HG03558 (cell line): ENCODE data around the gene COPS4.

ENCODE experiments used
- ATAC-seq: cut with Tn5 transposase; IDR thresholded peaks from one replicate; pipeline ENCODE4 v1.9.1; 2021; ENCODE audit warnings: moderate number of reproducible peaks; ENCODE audit not compliant: unreplicated experiment; ENCODE audit errors: extremely low read depth

The COPS4 gene

GRCh38 chr4:83114576-83114975 is 79.6 kb downstream of the COPS4 start, which contains the start of gene PLAC8:
PLAC8 (minus strand) TSS chr4:83114729; CDS start chr4:83107921, 6,808 bp downstream.
- ATAC-seq: peak; percentile 36

DNA sequence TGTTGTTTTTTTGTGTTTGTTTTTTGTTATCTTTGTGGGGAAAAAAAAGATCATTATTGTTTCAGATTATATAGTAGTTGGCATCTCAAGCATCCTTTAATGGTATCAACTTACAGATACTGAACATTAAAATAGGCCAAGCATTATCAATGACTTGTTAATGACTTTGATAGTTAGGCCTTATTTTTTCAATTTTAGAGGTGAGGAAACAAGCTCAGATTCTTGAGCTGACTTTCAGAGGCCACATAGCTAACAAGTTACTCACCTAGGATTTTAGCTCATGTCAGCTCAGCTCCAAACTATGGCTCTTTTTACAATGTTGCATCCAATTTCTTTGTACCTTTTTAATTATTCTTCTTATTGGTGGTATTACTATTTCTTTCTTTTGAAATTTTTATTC is 80.0 kb downstream of the COPS4 start:
- no peak for ATAC-seq

DNA sequence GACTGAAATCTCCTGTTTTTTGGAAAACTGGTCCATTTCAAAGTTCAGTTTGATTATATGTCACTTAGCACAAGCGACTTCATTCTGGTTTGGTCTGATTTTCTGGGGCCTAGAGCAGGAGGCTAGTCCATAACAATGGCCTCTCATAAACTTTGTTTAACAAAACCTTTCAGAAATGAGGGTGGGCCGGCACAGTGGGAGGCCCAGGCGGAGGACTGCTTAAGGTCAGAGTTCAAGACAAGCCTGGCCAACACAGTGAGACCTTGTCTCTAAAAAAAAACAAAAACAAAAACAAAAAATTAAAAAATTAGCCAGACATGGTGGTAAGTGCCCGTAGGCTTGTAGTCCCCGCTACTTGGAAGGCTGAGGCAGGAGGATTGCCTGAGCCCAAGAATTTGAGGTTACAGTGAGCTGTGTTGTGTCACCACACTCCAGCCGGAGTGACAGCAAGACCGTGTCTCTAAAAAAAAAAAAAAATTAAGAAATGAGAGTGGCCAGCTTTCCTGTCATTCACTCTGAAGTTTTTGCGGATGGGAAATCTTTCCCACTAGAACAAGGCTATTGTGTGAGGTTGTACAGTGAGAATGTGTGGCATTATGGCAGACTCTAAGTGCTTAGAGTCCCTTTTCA is 80.8 kb downstream of the COPS4 start:
- ATAC-seq: no peak

GRCh38 chr4:83118869-83119268 is 83.9 kb downstream of the COPS4 start:
- ATAC-seq: no peak

- no peak for ATAC-seq
These were observed 86.3 kb downstream of the COPS4 start for GRCh38 chr4:83121246-83121645.

- ATAC-seq: no peak
These were observed 89.3 kb downstream of the COPS4 start for GRCh38 chr4:83124111-83124780.
